Neutrophil (primary cell): ENCODE measurements around the gene VAV1.

Source experiments
- H3K27ac ChIP-seq: fragments of 200-600 bp; sonication (generic); 2 replicates; pipeline ENCODE4 v1.5.1; 2016; ENCODE audit warnings: mild to moderate bottlenecking, moderate library complexity
- H3K27me3 ChIP-seq: fragments of 200-600 bp; sonication (generic); 2 replicates; pipeline ENCODE4 v1.6.0; 2016; ENCODE audit warnings: mild to moderate bottlenecking
- H3K36me3 ChIP-seq: fragments of 200-600 bp; sonication (generic); 2 replicates; pipeline ENCODE4 v1.5.1; 2017
- H3K4me1 ChIP-seq, 2 experiments: fragments of 200-600 bp in 1 of 2; sonication (generic) in 1 of 2; 1 replicate in 1 of 2; 2 replicates in 1 of 2; pipeline versions ENCODE4 v1.5.1 to v1.6.1; 2013 to 2016; ENCODE audit warnings: low read depth in 1 of 2, low read length in 1 of 2, mild to moderate bottlenecking in 1 of 2, moderate library complexity in 1 of 2; ENCODE audit not compliant: control insufficient read depth in 1 of 2, insufficient read depth in 1 of 2
- H3K4me3 ChIP-seq, 2 experiments: fragments of 200-600 bp in 1 of 2; sonication (generic) in 1 of 2; 1 replicate in 1 of 2; 2 replicates in 1 of 2; pipeline ENCODE4 v1.5.1; 2013 to 2016; ENCODE audit warnings: low read depth in 1 of 2, low read length in 1 of 2, mild to moderate bottlenecking in 1 of 2, moderate library complexity in 1 of 2
- H3K9me3 ChIP-seq: fragments of 200-600 bp; sonication (generic); 2 replicates; pipeline ENCODE4 v1.5.1; 2016
- TF ChIP-seq, protein P1 (sequence below): fragments of 200-600 bp; sonication (generic); IDR thresholded peaks from 2 replicates; pipeline ENCODE4 v1.5.1; 2016; ENCODE audit warnings: antibody characterized with exemption

The VAV1 gene, protein sequence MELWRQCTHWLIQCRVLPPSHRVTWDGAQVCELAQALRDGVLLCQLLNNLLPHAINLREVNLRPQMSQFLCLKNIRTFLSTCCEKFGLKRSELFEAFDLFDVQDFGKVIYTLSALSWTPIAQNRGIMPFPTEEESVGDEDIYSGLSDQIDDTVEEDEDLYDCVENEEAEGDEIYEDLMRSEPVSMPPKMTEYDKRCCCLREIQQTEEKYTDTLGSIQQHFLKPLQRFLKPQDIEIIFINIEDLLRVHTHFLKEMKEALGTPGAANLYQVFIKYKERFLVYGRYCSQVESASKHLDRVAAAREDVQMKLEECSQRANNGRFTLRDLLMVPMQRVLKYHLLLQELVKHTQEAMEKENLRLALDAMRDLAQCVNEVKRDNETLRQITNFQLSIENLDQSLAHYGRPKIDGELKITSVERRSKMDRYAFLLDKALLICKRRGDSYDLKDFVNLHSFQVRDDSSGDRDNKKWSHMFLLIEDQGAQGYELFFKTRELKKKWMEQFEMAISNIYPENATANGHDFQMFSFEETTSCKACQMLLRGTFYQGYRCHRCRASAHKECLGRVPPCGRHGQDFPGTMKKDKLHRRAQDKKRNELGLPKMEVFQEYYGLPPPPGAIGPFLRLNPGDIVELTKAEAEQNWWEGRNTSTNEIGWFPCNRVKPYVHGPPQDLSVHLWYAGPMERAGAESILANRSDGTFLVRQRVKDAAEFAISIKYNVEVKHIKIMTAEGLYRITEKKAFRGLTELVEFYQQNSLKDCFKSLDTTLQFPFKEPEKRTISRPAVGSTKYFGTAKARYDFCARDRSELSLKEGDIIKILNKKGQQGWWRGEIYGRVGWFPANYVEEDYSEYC

DNA sequence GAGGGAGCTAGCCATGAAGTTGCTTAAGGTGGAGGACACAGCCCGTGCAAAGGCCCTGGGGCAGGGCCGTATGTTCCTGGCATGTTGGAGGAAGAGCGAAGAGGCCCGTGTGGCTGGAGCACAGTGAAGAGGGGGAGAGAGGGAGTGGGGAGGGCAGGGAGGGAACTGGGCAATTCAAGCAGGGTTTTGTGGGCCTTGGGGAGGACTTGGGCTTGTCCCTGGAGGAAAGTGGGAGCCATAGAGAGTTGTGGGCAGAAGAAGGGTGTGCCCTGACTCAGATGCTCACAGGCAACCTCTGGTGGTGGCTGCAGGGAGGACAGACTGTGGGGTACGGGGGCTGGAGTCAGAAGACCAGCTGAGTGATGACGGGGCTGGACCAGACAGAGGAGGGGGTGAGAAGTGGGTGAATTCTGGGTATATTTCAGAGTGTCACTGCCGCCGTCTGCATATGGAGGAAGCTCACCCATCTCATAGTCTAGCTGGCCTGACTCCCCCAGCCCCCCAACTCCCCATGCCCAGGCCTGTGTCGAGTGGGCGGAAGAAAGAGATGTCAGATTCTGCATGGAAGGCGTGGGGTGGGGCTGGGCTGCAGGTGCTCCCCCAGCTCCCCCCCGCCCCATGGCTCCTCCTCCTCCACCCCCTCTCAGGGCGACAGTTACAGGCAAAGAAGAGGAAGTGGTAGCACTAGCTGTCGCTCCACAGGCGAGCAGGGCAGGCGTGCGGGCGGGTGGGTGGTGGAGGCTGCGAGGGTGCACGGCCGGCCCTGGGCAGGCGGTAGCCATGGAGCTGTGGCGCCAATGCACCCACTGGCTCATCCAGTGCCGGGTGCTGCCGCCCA, at the start of gene VAV1:
Gene VAV1, plus strand, starts transcription at position 681 of the 838 bp plus-strand sequence. Its CDS starts 100 bp downstream, at position 781.
- no peaks in the 10 kb centered on the region for H3K27me3 ChIP-seq
- peak within 1 kb of the TSS; percentile 99 to 100 for H3K4me3 ChIP-seq
- TF ChIP-seq, protein P1, sequence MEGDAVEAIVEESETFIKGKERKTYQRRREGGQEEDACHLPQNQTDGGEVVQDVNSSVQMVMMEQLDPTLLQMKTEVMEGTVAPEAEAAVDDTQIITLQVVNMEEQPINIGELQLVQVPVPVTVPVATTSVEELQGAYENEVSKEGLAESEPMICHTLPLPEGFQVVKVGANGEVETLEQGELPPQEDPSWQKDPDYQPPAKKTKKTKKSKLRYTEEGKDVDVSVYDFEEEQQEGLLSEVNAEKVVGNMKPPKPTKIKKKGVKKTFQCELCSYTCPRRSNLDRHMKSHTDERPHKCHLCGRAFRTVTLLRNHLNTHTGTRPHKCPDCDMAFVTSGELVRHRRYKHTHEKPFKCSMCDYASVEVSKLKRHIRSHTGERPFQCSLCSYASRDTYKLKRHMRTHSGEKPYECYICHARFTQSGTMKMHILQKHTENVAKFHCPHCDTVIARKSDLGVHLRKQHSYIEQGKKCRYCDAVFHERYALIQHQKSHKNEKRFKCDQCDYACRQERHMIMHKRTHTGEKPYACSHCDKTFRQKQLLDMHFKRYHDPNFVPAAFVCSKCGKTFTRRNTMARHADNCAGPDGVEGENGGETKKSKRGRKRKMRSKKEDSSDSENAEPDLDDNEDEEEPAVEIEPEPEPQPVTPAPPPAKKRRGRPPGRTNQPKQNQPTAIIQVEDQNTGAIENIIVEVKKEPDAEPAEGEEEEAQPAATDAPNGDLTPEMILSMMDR: peak; percentile 68
- peaks cover 15% of the 10 kb centered on the region for H3K36me3 ChIP-seq
- peaks cover 68 to 75% of the 10 kb centered on the region in 2 experiments for H3K4me1 ChIP-seq
- H3K9me3 ChIP-seq: no peaks in the 10 kb centered on the region
- peak within 1 kb of the TSS; percentile 95 for H3K27ac ChIP-seq

DNA sequence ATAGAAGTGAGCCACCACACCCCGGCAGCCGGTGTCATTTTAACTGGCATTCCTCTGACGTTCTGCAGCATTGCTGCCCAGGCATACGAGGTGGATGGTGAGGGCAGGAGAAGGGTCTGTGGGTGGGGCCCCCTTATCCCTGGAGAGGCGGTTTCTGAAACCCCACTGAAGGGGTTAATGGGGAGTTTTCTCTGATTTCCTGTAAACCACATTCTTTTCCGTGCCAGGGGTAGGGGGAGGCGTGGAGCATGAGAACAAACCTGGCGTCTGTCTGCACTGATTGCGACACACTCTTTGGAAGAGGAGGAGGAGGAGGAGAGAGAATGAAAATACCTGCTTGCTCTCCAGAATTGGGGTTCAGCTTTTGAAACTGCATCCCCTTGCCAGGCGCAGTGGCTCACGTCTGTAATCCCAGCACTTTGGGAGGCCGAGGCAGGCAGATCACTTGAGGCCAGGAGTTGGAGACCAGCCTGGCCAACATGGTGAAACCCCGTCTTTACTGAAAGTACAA, 49.3 kb upstream of the VAV1 start:
- H3K9me3 ChIP-seq: no peaks in the 10 kb centered on the region
- peak overlapping the region; percentile 84 for H3K27ac ChIP-seq
- TF ChIP-seq, protein P1: no peak
- peak overlapping the region in 1 of 2 experiments; percentile 31 for H3K4me3 ChIP-seq
- no peaks in the 10 kb centered on the region for H3K36me3 ChIP-seq
- no peaks in the 10 kb centered on the region for H3K27me3 ChIP-seq
- H3K4me1 ChIP-seq: peaks cover 70 to 75% of the 10 kb centered on the region in 2 experiments

DNA sequence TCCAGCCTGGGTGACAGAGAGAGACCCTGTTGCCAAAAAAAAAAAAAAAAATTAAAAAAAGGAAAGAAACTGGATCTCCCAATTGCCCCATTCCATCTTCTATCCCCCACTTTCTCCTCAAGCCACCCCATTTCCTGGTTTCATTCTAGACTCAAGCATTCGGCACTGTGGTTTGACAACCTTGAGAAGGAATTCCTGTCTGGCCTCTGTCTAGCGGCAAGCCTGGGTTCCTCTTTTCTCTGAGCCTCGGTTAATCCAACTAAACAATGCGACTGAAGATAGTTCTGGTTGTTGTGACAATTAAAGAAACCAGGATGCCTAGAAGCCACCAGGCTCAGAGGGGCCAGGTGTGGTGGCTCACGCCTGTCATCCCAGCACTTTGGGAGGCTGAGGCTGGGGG, 48.8 kb upstream of the VAV1 start:
- H3K4me1 ChIP-seq: peaks cover 76 to 80% of the 10 kb centered on the region in 2 experiments

DNA sequence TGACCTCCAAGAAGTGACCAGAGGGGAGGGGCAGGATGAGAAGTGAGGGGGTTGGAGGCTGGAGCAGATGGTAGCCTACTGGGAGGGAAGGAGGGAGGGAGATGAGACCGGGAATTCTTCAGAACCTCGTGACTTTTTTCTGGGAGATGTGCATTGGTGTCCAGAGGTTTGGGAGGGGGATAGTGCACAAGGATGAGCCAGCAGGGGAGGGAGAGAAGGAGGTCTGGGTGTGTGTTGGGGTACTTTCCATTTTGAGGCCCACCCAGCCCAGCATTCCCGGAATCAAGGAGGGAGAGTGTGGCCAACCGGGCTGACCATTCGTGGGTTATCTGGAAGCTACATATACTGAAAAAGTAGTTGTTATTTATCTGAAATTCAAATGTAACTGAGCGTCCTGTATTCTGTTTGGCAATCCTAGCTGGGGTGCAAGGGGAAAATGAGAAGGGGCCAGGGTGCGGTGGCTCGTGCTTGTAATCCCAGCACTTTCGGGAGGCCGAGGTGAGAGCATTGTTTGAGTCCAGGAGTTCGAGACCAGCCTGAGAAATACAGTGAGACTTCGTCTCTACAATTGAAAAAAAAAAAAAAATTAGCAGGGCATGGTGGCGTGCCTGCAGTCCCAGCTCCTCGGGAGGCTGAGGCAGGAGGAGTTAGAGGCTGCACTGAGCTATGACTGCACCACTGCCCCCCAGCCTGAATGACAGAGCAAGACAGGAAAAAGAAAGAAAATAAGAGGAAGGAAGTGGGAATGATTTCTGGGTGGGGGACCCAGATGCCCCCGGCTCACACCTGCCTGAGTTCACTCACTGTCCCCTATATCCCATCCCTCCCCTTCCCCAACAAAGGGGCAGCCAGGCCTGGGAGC, 47.6 kb upstream of the VAV1 start:
- H3K4me1 ChIP-seq: peaks cover 86 to 89% of the 10 kb centered on the region in 2 experiments
- TF ChIP-seq, protein P1: no peak
- no peaks in the 10 kb centered on the region for H3K9me3 ChIP-seq
- H3K27ac ChIP-seq: no peak overlapping the region
- H3K36me3 ChIP-seq: no peaks in the 10 kb centered on the region
- H3K27me3 ChIP-seq: no peaks in the 10 kb centered on the region
- no peak overlapping the region for H3K4me3 ChIP-seq

More for the DNA sequence above, 48.8 kb upstream of the VAV1 start:
- Histone ChIP-seq H3K4me3 (peak overlapping the region; percentile 28 to 31), H3K27me3 (no peaks in the 10 kb centered on the region), H3K9me3 (no peaks in the 10 kb centered on the region), H3K36me3 (no peaks in the 10 kb centered on the region), H3K27ac (peak overlapping the region; percentile 84)
- TF ChIP-seq, protein P1: no peak
